Measurements from ENCODE around the gene PDE9A.

The PDE9A gene

GRCh38 chr21:42775891-42776290 lies 122.5 kb downstream of the PDE9A start:
- H3K4me3 Mint-ChIP-seq: no peak overlapping the region
- peaks cover 48% of the 10 kb centered on the region for H3K36me3 Mint-ChIP-seq (ENCODE audit: low read depth)
- no peak overlapping the region for H3K27ac Mint-ChIP-seq
- TF ChIP-seq CTCF (IDR thresholded peaks at IDR 0.05; ENCODE audit: unreplicated experiment in 3 of 3): no peak
- peaks cover 7% of the 10 kb centered on the region for H3K9me3 Mint-ChIP-seq
- H3K27me3 Mint-ChIP-seq (ENCODE audit: low read depth): peaks cover 26% of the 10 kb centered on the region
- H3K4me1 Mint-ChIP-seq: peaks cover 14% of the 10 kb centered on the region

GRCh38 chr21:42777064-42777756 lies 123.8 kb downstream of the PDE9A start:
- Mint-ChIP-seq H3K27me3 (ENCODE audit: low read depth) (peaks cover 35% of the 10 kb centered on the region), H3K4me3 (no peak overlapping the region), H3K9me3 (peaks cover 7% of the 10 kb centered on the region), H3K4me1 (peaks cover 22% of the 10 kb centered on the region), H3K27ac (peak overlapping the region in 2 of 3 experiments; percentile 8 to 79), H3K36me3 (ENCODE audit: low read depth) (peaks cover 43% of the 10 kb centered on the region)
- no peak for TF ChIP-seq CTCF (IDR thresholded peaks at IDR 0.05; ENCODE audit: unreplicated experiment in 3 of 3)

- peaks cover 7% of the 10 kb centered on the region for H3K9me3 Mint-ChIP-seq
- TF ChIP-seq CTCF (IDR thresholded peaks at IDR 0.05; ENCODE audit: unreplicated experiment in 3 of 3): no peak
- H3K27ac Mint-ChIP-seq: peak overlapping the region; percentile 8 to 79 (median 35)
- no peak overlapping the region for H3K4me3 Mint-ChIP-seq
- peaks cover 22% of the 10 kb centered on the region for H3K4me1 Mint-ChIP-seq
- peaks cover 38% of the 10 kb centered on the region for H3K36me3 Mint-ChIP-seq (ENCODE audit: low read depth)
- peaks cover 35% of the 10 kb centered on the region for H3K27me3 Mint-ChIP-seq (ENCODE audit: low read depth)
These were observed 124.4 kb downstream of the PDE9A start for GRCh38 chr21:42777757-42778344.

GRCh38 chr21:42779431-42779861 lies 126.0 kb downstream of the PDE9A start:
- Mint-ChIP-seq H3K36me3 (ENCODE audit: low read depth) (peaks cover 29% of the 10 kb centered on the region), H3K9me3 (peaks cover 3% of the 10 kb centered on the region), H3K27me3 (ENCODE audit: low read depth) (peaks cover 40% of the 10 kb centered on the region), H3K4me3 (no peak overlapping the region), H3K4me1 (peaks cover 22% of the 10 kb centered on the region), H3K27ac (no peak overlapping the region)
- TF ChIP-seq CTCF (IDR thresholded peaks at IDR 0.05; ENCODE audit: unreplicated experiment in 3 of 3): no peak

- peak overlapping the region; percentile 15 to 81 (median 37) for H3K4me3 Mint-ChIP-seq
- peaks cover 20% of the 10 kb centered on the region for H3K36me3 Mint-ChIP-seq (ENCODE audit: low read depth)
- peaks cover 46% of the 10 kb centered on the region for H3K27me3 Mint-ChIP-seq (ENCODE audit: low read depth)
- TF ChIP-seq CTCF (IDR thresholded peaks at IDR 0.05; ENCODE audit: unreplicated experiment in 3 of 3): no peak
- H3K4me1 Mint-ChIP-seq: peaks cover 22% of the 10 kb centered on the region
- peaks cover under 1% of the 10 kb centered on the region for H3K9me3 Mint-ChIP-seq
- peak overlapping the region in 1 of 3 experiments; percentile 87 for H3K27ac Mint-ChIP-seq
These were observed 127.2 kb downstream of the PDE9A start for GRCh38 chr21:42780617-42781016.

Measured in nephron (organoid).